CD4-positive, alpha-beta T cell (primary cell): ENCODE data around the gene RAB18. TPM values are rescaled to one million over a fixed set of nuclear protein-coding genes. Genes with fewer than 3 reads are reported as not detected.

ENCODE experiments used
- ATAC-seq: fragments of 200-7000 bp; cut with Tn5 transposase; one replicate; pipeline ENCODE4 v1.10.0; 2022; ENCODE audit warnings: mild to moderate bottlenecking; ENCODE audit not compliant: poor library complexity
- CTCF ChIA-PET: fragments of 350-600 bp; sonication (Branson Sonifier 250); formaldehyde crosslinking; loops from one replicate; lab custom pipeline; 2021; ENCODE audit warnings: antibody characterized with exemption, inconsistent platforms; lab: Charles Lee
- POLR2A ChIA-PET: fragments of 350-600 bp; sonication (Branson Sonifier 250); formaldehyde crosslinking; loops from one replicate; lab custom pipeline; 2021; ENCODE audit warnings: antibody characterized with exemption, inconsistent platforms; lab: Charles Lee
- DNase-seq, 14 experiments: peaks; one replicate each; pipeline ENCODE4 v3.0.0-alpha.2; 2013 to 2020; ENCODE audit warnings: mixed read lengths in 2 of 14
- H3K27ac ChIP-seq, 2 donors: one replicate each; pipeline versions ENCODE4 v1.5.1 to v1.7.0; 2013; ENCODE audit warnings: low read length in 2 of 2, low read depth in 1 of 2, mild to moderate bottlenecking in 1 of 2
- H3K27me3 ChIP-seq, 2 experiments: 1 replicate in 1 of 2; 2 replicates in 1 of 2; pipeline versions ENCODE4 v1.6.1 to v1.7.0; 2013; ENCODE audit warnings: low read length in 2 of 2, control low read depth in 1 of 2, mild to moderate bottlenecking in 1 of 2, moderate library complexity in 1 of 2; ENCODE audit not compliant: insufficient read depth in 2 of 2, control insufficient read depth in 1 of 2
- H3K36me3 ChIP-seq: one replicate; pipeline ENCODE4 v1.6.1; 2013; ENCODE audit warnings: low read length, control low read depth; ENCODE audit not compliant: insufficient read depth
- H3K4me1 ChIP-seq: one replicate; pipeline ENCODE4 v1.6.1; 2013; ENCODE audit warnings: low read length, control low read depth; ENCODE audit not compliant: insufficient read depth
- H3K4me3 ChIP-seq: one replicate; pipeline ENCODE4 v1.5.1; 2013; ENCODE audit warnings: mild to moderate bottlenecking, low read length, moderate library complexity
- H3K9me3 ChIP-seq, 2 experiments: 1 replicate in 1 of 2; 2 replicates in 1 of 2; pipeline versions ENCODE4 v1.6.1 to v1.7.0; 2013; ENCODE audit warnings: low read length in 2 of 2, mild to moderate bottlenecking in 2 of 2, control low read depth in 1 of 2, moderate library complexity in 1 of 2; ENCODE audit not compliant: control insufficient read depth in 1 of 2, insufficient read depth in 1 of 2
- H3K27ac Mint-ChIP-seq: one replicate; pipeline ENCODE4 v1.8.0; 2020; ENCODE audit warnings: mixed read lengths
- H3K27me3 Mint-ChIP-seq: one replicate; pipeline ENCODE4 v1.8.0; 2021; ENCODE audit warnings: mixed read lengths
- H3K36me3 Mint-ChIP-seq: one replicate; pipeline ENCODE4 v1.8.0; 2021; ENCODE audit warnings: low read depth, mixed read lengths
- H3K4me1 Mint-ChIP-seq: one replicate; pipeline ENCODE4 v1.8.0; 2021; ENCODE audit warnings: low read depth, mixed read lengths
- H3K4me3 Mint-ChIP-seq: one replicate; pipeline ENCODE4 v1.8.0; 2020; ENCODE audit warnings: mild to moderate bottlenecking, mixed read lengths
- H3K9me3 Mint-ChIP-seq: one replicate; pipeline ENCODE4 v1.8.0; 2020; ENCODE audit warnings: mixed read lengths
- intact Hi-C, 2 experiments: fragments of 100-400 bp; cut with DNase I in 1 of 2; cut with micrococcal nuclease in 1 of 2; formaldehyde crosslinking; loops; one replicate each; pipeline versions ENCODE4 v1.15.1 to v1.9.0; 2023 to 2025; cut with DNase I, micrococcal nuclease
- total RNA-seq, 174 experiments: library from RNA in 2 of 174; stranded (reverse) in 2 of 174; gene quantifications; one replicate each; pipeline ENCODE4 v1.2.3 and lab custom pipeline; 2021 to 2026
- TF ChIP-seq, protein P1 (sequence below): fragments of 200-600 bp; IDR thresholded peaks from one replicate; pipeline ENCODE4 v1.8.0; 2022; ENCODE audit warnings: antibody characterized with exemption, mild to moderate bottlenecking

RAB18 gene
- total RNA-seq, 2 experiments from 2014 or later: 120 to 130 TPM

DNA sequence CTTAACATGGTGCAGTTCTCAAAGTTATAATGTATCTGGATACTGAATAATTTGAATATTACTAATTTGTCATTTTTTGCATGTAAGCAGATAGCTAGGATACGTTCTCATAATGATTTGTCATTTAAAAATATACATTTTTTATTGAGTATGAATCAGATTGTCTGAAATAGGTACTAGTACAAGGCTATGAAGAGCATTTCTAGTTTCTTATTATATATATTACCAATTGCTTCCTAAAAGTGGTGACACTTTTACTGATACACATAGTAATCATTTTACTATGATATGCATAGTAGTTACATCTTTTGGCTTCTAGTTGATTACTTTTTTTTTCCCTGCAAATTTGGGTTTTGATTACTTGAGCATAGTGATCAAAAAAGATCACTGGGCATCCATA lies 26.4 kb downstream of the RAB18 start:
- H3K27me3 ChIP-seq: no peaks in the 10 kb centered on the region
- TF ChIP-seq, protein P1, sequence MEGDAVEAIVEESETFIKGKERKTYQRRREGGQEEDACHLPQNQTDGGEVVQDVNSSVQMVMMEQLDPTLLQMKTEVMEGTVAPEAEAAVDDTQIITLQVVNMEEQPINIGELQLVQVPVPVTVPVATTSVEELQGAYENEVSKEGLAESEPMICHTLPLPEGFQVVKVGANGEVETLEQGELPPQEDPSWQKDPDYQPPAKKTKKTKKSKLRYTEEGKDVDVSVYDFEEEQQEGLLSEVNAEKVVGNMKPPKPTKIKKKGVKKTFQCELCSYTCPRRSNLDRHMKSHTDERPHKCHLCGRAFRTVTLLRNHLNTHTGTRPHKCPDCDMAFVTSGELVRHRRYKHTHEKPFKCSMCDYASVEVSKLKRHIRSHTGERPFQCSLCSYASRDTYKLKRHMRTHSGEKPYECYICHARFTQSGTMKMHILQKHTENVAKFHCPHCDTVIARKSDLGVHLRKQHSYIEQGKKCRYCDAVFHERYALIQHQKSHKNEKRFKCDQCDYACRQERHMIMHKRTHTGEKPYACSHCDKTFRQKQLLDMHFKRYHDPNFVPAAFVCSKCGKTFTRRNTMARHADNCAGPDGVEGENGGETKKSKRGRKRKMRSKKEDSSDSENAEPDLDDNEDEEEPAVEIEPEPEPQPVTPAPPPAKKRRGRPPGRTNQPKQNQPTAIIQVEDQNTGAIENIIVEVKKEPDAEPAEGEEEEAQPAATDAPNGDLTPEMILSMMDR: no peak
- intact Hi-C loops: loop anchor here in 1 of 2 experiments (10.0 kb wide), 1 partner anchor 86 kb away; no protein-coding TSS in a partner anchor
- ChIA-PET POLR2A (interaction anchor here (2.8 kb wide), 1 partner anchor 26 kb away, joined by 13 read pairs; the partner anchor contains the start of gene RAB18), CTCF (interaction anchor here (1.9 kb wide), 1 partner anchor 9 kb away, joined by 5 read pairs; no protein-coding TSS in a partner anchor)
- no peaks in the 10 kb centered on the region for H3K27me3 Mint-ChIP-seq
- H3K4me3 ChIP-seq: no peak overlapping the region
- DNase-seq (no peak), ATAC-seq (no peak)
- H3K36me3 Mint-ChIP-seq: peaks cover 36% of the 10 kb centered on the region
- H3K27ac Mint-ChIP-seq: no peak overlapping the region
- H3K4me1 ChIP-seq: no peaks in the 10 kb centered on the region
- H3K36me3 ChIP-seq: peaks cover 26% of the 10 kb centered on the region
- H3K4me3 Mint-ChIP-seq: no peak overlapping the region
- no peaks in the 10 kb centered on the region for H3K9me3 Mint-ChIP-seq
- H3K4me1 Mint-ChIP-seq: peaks cover 49% of the 10 kb centered on the region
- H3K9me3 ChIP-seq: no peaks in the 10 kb centered on the region
- no peak overlapping the region for H3K27ac ChIP-seq

DNA sequence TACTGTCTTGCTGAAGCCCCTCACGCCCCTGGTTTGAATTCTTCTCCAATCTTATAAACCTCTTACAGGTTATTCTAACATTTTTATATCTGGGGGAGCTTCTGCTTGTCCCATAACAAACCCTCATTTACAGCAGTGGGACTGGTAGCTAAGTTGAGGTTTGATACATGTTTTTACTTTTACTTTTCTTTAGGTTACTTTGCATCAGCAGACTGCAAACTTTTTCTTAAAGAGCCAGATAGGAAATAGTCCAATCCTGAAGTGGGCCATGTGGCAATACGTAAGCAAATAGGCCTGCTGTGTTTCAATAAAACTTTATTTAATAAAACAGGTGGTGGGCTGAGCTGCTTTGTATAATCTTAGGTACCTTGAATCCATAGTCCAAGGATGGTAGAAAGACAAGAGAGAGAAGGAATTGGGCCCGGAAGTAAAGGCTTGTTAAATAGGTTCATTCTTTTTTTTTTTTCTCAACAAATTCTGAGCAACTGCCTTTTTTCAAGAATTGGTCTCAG lies 27.3 kb downstream of the RAB18 start:
- H3K36me3 ChIP-seq: peaks cover 33% of the 10 kb centered on the region
- Mint-ChIP-seq H3K36me3 (peaks cover 36% of the 10 kb centered on the region), H3K4me1 (peaks cover 44% of the 10 kb centered on the region), H3K9me3 (no peaks in the 10 kb centered on the region), H3K4me3 (no peak overlapping the region), H3K27ac (peak overlapping the region; percentile 32), H3K27me3 (no peaks in the 10 kb centered on the region)
- H3K4me1 ChIP-seq: no peaks in the 10 kb centered on the region
- intact Hi-C loops: loop anchor here in 1 of 2 experiments (10.0 kb wide), 1 partner anchor 87 kb away; no protein-coding TSS in a partner anchor
- POLR2A ChIA-PET: interaction anchor here (0.6 to 2.8 kb wide), 2 partner anchors 27 to 87 kb away, joined by 3 to 13 read pairs; partner anchors contain the start of gene RAB18
- peak in 1 of 14 experiments; percentile 27 for DNase-seq
- TF ChIP-seq, protein P1: no peak
- H3K27ac ChIP-seq: no peak overlapping the region
- ATAC-seq: no peak
- no peaks in the 10 kb centered on the region for H3K9me3 ChIP-seq
- CTCF ChIA-PET: interaction anchor here (1.9 kb wide), 1 partner anchor 8 kb away, joined by 5 read pairs; no protein-coding TSS in a partner anchor
- no peak overlapping the region for H3K4me3 ChIP-seq
- no peaks in the 10 kb centered on the region for H3K27me3 ChIP-seq

DNA sequence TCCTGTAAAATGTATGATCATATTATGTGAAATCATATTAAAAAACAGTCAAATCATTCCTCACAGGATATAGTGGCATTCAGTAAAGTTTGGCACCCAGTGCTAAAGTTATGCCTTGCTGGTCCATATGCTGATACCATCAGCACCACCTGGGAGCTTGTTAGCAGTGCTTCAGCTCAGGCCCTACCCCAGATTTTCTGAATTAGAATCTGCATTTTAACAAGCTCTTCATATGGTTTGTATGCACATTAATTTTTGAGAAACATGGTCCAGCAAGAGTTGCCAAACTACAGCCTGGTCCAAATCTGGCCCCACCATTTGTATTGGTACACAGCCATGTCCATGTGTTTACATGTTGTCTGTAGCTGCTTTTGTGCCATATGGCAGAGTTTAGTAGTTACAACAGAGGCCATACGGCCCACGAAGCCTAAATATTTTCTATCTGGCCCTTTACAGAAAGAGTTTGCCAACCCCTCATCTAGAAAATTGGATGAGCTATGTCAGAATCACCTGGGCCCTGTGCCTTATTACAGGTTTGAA lies 30.1 kb downstream of the RAB18 start:
- POLR2A ChIA-PET: no interaction called here
- H3K27me3 ChIP-seq: no peaks in the 10 kb centered on the region
- no peak overlapping the region for H3K27ac Mint-ChIP-seq

More for the DNA sequence above, 30.1 kb downstream of the RAB18 start:
- no peaks in the 10 kb centered on the region for H3K9me3 Mint-ChIP-seq
- DNase-seq (no peak), ATAC-seq (no peak)
- H3K4me3 Mint-ChIP-seq: no peak overlapping the region
- TF ChIP-seq, protein P1: no peak
- H3K27ac ChIP-seq: no peak overlapping the region
- H3K4me1 ChIP-seq: no peaks in the 10 kb centered on the region
- peaks cover 51% of the 10 kb centered on the region for H3K36me3 ChIP-seq
- peaks cover 36% of the 10 kb centered on the region for H3K36me3 Mint-ChIP-seq
- H3K27me3 Mint-ChIP-seq: no peaks in the 10 kb centered on the region
- intact Hi-C loops: loop anchor here in 1 of 2 experiments (10.0 kb wide), 1 partner anchor 89 kb away; no protein-coding TSS in a partner anchor
- no peaks in the 10 kb centered on the region for H3K9me3 ChIP-seq
- peaks cover 23% of the 10 kb centered on the region for H3K4me1 Mint-ChIP-seq
- CTCF ChIA-PET: no interaction called here
- H3K4me3 ChIP-seq: no peak overlapping the region
